Measurements from ENCODE around the gene AGAP5. TPM values are rescaled to one million over a fixed set of nuclear protein-coding genes. Genes with fewer than 3 reads are reported as not detected.

The AGAP5 gene
- total RNA-seq, 1 donor from 2014 or later, result 17.7 TPM

DNA sequence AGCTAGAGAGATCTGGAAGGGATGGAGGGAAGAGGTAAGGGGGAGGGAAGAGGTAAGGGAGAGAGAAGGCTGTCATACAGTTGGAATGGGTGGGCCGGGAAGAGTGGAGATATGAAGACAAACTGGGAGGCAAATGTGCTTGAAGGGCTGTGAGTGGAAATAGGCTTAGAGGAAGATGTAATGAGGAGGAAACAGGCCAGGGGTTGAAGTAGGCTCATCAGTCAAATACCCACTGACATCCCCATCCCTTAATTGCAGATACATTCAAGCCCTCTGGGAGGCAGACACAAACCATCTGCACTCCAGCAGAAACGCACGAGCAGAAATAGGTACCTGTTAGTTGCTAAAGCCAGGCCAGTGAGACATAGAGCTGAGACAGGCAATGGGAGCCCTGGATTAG, 44.2 kb downstream of the AGAP5 start:
- DNase-seq (ENCODE audit: low spot score), result no peak

DNA sequence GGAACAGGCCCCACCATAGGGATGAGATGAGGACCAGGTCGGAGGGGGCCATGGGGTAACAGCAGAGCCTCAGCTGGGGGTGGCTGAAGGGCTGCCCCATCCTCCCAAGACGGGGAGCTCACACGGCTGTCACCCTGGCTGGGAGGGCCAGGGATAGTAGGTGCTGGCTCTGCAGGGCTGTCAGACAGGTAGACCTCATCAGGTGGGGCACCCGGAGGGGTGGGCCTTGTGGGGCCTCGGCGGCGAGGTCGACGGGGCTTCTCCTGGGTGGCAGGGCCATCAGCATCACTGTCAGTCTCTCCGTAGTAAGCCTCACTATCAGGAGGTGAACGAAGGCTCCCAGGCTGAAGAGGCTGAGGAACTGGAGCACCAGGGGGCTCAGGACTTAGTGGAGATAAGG, 44.7 kb downstream of the AGAP5 start:
- DNase-seq (ENCODE audit: low spot score), result no peak

DNA sequence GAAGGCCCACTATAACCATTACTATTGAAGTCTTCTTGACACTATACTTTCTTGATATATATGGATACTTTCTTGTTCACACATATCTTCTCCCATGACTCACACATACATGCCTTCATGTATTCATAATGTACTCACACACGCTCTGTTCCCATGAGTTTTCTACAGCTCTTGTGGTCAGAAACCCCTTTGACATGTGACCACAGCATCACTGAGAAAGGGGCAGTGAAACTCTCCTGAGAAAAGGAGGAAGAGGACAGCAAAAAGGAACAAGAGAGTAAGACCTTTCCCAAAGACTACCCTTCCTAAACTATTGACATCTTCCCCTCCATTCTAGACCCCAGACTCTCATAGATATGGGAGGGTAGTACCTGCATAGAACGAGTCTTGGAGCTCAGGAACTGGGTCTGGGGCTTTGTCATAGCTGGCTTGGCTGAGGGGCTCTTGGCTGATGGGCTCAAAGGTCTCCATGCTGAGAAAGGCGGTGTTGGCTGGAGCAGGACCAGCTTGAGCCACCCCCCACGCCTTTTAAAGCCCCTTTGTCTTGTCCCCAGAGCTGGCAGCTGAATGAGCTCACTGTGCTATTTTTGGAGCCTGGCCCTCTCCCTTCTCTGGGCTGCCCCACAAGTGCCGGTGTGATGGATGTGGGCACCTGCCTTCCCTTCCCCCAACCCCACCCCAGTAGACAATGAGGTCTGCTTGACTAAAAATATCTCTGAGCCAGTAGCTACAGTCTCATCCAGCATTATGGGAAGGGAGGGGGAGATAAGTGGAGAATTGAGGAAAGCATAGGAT, 47.2 kb downstream of the AGAP5 start:
- DNase-seq (ENCODE audit: low spot score), result no peak

GRCh38 chr10:73649876-73650536, 47.9 kb downstream of the AGAP5 start:
- DNase-seq (ENCODE audit: low spot score), result no peak

- DNase-seq (ENCODE audit: low spot score), result no peak
Measured at GRCh38 chr10:73648975-73649829, 48.7 kb downstream of the AGAP5 start.

DNA sequence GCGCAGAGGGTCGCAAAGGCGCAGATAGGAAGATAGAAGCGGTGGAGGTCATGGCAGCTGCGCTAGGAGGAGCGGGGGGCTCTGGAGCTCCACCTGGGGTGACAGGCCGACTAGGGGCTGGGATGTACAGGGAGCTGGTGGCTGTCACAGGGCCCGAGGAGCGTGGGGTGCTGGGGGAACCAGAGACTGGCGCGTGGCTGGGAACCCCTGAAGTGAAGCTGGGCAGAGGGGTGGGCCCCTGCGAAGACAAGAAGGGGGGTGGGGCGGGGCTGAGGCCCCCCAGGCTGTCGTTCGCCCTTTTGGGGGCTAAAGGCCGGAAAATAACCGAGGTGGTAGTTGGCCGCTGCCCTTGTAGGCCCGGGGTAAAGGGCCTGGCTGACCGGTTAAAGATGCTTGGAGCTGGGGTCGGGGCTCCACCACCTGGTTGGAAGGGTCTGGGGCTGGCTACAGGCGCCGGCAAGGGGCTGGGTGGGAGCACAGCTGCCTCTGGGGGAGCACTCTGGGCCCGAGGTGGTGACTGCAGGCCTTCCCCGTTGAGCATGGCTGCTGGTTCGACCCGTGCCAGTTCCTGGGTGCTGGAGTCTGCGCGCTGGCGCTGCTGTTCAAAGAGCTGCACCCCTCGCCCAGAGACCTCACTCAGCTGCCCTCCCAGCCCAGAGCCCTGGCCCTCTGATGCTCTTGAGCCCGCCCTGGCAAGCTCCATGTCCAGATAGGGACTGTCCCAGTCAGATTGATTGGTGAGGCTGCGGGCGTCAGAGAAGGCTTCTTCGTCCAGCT, 49.8 kb downstream of the AGAP5 start:
- DNase-seq (ENCODE audit: low spot score), result no peak

GRCh38 chr10:73647211-73647874, 50.6 kb downstream of the AGAP5 start:
- peak; percentile 65 for DNase-seq (ENCODE audit: low spot score)

DNA sequence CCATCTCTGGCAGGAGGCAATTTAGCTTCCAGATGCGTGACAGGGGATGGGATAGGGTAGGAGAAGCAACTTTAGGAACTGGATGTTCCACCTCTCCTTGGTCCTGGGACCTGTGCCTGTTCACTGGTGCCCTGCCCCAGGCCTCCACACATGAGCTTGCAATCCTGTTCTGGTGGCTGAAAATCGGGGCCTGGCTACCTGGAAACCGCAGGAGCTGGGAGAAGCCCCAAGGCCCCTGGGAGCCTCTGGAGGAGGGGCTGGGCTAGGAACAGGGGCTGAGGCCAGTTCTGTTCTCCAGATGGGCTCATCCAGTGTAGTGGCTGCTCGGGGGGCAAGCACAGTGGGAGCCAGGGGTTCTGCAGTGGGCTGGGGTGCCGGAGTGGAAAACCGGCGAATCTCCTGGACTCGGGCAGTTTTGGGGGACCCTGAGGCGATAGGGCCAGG, 51.3 kb downstream of the AGAP5 start:
- DNase-seq (ENCODE audit: low spot score), result no peak

DNA sequence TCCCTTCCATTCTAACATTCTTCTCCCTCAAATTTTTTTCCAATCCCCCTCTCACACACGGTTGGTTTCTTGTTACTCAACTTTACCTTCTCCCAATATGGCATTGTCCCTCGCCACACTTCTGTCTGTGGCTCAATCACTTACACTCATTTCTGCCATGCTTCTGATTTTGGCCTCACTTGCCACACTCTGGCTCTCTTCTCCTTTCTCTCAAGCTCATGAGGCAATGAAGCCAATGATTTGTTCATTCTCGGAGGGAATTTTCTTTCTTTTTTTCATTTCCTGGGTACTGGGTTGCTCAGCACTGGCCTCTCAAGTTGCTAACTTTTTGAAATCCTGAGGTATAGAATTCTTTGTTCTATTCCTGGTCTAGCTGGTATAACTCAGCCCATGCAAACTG, 52.7 kb downstream of the AGAP5 start:
- DNase-seq (ENCODE audit: low spot score), result no peak

DNA sequence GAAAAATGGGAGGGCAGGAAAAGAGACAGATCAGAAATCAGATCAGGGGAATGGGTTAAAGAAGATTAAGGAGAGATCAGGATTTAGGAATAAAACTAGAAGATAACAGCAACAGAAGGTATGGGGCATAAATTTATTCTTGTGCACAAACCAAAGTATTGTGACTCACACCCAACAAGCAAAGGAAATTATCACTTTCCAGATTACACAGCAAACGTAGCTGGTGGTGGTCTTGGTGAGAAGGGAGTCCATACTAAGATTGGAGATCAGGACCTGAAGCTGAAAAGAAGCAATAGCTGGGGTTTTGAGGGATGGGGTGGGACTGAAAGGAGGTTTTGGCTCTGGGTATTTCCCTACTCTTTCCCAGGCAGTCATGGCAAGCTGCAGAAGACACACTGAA, 53.1 kb downstream of the AGAP5 start:
- no peak for DNase-seq (ENCODE audit: low spot score)

DNA sequence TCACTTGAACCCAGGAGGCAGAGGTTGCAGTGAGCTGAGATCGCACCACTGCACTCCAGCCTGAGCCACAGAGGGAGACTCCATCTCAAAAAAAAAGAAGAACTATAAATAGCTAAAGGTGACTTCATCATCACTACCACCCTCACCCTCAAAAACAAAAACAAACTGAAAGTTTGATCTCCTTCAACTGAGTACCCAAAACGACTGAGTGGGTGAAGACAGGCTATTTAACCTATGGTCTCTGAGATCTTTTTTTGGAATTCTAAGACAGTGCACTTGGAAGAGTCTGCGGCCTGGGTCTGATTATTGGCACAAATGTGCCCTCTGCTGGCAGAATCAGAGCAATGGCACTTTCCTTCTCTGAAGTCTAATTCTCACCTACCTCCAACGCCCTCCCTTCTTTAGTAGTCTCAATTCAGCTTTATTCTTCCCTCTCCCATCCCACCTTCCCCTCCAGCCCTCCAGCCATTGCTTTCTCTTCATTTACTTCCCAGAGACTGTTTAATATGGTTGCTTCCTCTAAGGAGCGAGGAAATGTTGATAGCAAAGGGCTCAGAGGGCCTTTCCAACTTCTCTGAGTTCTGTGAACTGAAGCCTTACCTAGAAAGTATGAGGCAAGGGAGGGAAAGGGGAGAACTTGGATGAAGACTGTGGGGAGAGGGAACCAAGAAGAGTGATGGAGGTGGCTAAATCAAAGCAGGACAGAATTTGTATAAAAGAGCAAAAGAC, 53.7 kb downstream of the AGAP5 start:
- peak; percentile 66 for DNase-seq (ENCODE audit: low spot score)

GRCh38 chr10:73643362-73643761, 54.5 kb downstream of the AGAP5 start:
- no peak for DNase-seq (ENCODE audit: low spot score)

DNA sequence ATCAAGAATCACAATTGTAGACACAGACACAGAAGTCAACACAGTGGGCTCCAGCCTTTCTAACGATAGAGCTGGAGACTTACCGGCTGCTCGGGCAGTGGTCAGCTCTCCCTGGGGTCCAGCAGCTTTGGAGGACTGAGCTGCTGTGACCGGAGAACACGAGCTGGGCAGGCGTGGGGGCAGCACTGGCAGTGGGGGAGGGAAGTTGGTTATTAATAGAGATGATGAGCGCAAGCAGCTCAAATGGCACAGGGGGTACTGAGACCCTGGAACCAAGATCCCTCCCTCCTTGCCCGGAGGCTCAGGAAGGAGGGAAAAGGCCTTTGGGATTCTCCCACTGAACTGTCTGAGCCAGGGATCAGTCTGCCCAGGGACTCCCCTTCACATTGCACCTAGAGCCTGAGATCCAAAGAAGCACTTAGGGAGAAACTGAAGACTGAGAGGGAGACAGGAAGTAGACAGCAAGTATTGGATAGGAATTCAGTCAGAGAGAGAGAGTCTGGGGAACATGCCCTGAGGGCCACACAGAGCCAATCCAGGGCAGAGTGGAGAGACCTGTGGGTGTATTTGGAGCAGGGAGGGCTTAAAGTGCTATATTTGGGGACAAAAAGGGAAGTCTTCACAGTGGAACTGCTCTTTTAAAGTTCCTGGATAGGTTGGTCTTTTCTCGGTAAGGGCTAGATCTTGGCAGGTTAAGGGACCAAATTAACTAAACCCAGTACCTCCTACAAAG, 56.4 kb downstream of the AGAP5 start, which contains the start of gene MYOZ1:
TSS of gene MYOZ1 (minus strand) at position 147 of the 733 bp plus-strand sequence. CDS start 1,457 bp downstream, outside the sequence.
- no peak for DNase-seq (ENCODE audit: low spot score)

- DNase-seq (ENCODE audit: low spot score), result no peak
Measured at GRCh38 chr10:73639286-73639685, 58.6 kb downstream of the AGAP5 start.

DNA sequence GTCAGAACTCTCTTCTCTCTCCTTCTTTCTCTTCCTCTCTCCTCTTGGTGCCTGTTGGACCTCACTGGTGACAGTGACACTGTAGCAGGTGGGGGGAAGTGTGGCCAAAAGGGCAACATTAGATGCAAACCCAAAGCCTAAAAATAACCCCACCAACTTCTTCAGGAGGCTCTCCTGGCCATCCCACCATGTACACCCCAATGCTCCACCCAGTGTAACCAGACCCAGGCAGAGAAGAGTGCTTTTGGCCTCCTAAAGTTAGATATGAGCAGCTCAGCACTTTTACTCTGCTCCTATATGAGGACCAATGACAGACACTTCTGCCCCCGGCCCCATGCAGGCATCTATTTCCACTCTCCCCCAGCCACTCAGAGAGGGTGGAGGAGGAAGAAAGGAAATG, 62.1 kb downstream of the AGAP5 start:
- no peak for DNase-seq (ENCODE audit: low spot score)

DNA sequence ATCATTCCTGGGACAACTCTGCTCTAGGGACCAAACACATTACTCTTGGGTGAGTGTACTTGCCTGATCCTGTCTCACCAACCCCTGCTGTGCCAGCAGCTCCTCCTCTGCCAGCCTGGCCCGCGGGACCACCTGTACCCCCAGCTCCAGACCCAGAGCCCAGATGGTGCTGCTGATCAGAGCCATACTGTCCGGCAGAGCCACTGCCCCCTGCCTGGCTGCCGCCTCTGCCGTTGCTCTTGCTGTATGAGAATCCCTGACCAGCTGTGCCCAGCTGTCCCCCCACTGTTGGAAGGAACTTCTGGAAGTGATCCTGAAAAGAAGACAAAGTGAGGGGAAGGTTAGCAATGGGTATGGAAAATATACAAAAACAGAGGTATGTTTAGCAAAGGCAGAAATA, 63.5 kb downstream of the AGAP5 start:
- DNase-seq (ENCODE audit: low spot score), result no peak

DNA sequence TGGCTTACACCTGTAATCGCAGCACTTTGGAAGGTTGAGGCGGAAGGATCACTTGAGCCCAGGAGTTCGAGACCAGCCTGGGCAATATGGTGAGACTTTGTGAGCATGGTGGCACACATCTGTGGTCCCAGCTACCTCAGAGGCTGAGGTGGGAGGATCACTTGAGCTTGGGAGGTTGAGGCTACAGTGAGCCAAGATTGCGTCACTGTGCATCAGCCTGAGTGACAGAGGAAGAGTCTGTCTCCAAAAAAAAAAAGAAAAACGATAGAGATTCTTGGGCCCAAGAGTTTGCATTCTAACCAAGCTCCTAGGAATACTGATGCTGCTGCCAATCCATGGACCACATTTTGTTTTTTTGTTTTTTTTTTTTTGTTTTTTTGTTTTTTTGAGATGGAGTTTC, 68.7 kb downstream of the AGAP5 start:
- DNase-seq (ENCODE audit: low spot score), result no peak

DNA sequence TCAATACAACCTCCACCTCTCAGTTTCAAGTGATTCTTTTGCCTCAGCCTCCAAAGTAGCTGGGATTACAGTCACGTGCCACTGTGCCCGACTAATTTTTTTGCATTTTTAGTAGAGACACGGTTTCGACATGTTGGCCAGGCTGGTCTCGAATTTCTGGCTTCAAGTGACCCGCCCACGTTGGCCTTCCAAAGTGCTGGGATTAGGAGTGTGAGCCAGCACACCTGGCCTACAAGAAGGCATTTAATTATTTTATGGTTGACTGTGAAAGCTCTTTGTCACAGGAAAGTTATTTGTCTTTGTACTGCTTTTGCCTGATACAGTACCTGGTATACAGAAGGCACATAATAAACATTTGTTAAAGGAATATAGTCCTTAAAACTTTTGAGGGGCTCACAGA, 69.5 kb downstream of the AGAP5 start:
- no peak for DNase-seq (ENCODE audit: low spot score)

GRCh38 chr10:73627300-73627699, 70.6 kb downstream of the AGAP5 start:
- no peak for DNase-seq (ENCODE audit: low spot score)
